GM18507 (cell line): Measurements from ENCODE around the gene TMEM229B.
A peak's percentile ranks its signal among the peaks of the same experiment; 100 is the strongest.

Experiments used
- DNase-seq: peaks from one replicate; pipeline ENCODE4 v3.0.0; 2011; ENCODE audit warnings: low read depth; ENCODE audit not compliant: insufficient read length; ENCODE audit errors: extremely low spot score
- FAIRE-seq: peaks from 2 replicates; lab custom pipeline; 2011; peaks lifted over from hg19 to GRCh38; lab: Jason Lieb, UNC

TMEM229B gene

DNA sequence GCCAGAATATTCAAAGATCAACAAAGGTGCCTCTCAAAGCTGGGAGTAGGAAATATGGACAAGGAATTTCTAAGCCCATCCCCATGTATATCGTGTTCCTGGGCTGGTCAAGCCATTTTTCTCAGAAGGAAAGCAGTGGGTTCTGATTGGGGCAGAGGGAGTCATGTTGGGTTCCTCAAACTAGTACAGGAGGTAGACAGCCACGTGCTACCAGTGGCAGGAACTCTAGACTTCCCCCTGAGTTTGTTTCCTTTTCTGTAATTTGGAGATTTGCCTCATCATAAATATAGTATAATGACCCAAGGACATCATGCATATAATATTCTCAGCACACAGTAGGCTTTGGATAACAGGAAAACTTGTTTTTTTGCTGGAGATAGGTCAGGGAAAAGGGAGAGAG, 28.2 kb upstream of the TMEM229B start:
- peak; percentile 24 for FAIRE-seq
- no peak for DNase-seq

DNA sequence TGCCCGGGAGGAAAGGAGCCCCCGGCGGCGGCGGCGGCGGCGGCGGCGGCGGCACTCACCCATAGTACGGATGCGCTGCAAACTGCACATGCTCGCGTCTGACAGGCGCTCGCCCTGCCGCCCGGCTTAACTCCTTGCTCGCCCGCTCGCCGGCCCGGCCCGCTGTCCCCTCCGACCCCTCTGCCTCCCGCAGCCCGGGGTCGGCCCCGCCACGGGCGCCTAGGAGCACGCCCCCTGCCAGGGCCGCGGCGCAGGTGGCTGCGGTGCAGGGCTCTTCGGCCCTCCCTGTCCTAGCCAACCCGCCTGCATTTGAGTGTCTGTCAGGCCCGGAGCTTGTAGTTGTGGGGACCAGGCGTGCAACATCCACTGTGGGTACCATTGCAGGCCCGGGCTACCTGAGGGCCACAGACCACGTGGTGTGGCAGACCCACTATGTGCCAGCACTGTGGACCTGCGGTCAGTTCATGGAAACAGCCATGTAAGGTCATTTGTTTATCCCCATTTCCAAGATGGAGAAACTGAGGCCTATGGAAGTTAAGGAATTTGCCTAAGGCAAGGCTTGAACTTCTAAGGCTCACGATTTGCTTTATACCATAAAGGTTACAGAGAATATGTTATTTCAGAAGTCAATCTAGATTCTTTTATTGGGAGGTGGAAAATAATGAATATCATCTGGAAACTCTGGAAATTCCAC, 27.0 kb upstream of the TMEM229B start:
- no peak for FAIRE-seq
- no peak for DNase-seq

DNA sequence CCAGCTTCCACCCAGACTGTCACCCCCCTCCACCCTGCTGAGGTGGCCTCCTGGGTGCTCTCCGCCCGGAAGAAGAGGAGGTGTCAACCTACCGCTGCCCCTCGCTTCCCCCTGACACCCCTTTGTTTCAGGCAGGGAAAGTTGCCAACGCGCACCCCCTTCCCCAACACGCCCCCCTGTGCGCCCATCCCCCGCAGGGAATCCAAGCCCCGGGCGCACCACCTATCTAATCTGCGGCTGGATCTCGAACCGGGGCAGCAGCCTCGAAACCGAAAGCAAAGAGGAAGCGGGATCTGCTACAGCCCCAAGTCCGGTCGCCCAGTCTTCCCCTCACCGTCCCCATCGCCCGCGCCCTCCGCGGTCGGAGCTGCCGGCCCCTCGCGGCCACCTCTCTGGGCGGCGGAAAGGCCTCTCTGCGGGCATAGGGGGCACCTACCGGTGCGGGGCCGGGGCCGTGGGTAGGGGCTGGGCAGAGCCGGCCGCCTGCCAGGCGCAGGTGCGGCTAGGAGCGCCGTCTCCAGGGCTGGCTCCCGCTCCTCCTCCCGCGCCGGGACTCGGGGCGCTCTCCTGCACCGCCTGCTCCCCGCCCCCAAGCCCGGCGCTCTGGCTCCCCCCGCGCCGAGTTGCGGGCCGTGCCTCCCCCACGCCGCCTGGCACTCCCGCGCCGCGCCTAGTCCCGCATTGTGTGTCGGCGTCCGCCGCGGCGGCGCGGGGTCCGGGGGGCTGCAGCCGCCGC, 26.3 kb upstream of the TMEM229B start:
- FAIRE-seq (peak; percentile 69), DNase-seq (no peak)

DNA sequence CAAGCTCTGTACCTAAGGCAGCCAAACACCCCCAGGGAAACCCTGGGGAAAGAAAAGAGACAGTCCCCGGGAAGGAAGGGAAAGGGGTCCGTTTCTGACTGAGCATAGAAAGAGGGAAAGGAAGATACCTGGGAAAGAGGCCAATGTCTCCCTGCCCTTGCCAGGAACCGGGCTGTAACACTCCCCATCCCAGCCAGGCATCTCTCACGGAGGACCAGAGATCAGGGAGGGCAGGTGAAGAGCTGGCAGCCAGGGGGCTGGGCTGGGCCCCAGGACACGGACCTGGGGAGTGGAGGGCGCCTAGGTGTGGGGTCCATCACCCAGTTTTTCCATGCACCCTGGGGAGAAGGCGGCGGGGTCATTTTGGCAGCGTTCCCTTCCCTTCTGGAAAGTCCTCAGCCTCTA, 25.7 kb upstream of the TMEM229B start:
- DNase-seq, result no peak

DNA sequence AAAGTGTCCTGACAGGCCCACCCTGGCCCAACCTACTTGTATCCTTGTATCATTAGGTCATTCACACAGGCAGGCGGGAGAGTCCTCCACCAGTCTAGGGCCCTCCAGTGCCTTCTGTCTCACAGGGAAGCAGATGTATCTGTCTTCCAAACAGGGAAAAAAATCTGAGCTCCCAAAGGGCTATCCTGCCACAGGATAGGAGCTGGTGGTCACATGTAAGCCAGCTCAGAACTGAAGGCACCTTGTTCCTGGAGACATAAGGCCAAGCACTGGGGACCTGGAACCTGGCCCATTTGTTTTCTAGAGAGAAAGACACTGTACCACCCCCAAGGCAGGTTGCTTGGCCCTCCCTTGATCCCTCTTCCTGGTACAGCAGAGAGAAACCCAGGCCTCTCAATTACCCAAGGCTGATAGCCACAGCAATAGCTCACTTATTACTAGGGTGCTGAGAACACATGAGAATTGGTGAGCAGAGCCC, 25.1 kb upstream of the TMEM229B start:
- FAIRE-seq (peak; percentile 35), DNase-seq (no peak)

More for the DNA sequence above, 25.7 kb upstream of the TMEM229B start:
- no peak for FAIRE-seq

DNA sequence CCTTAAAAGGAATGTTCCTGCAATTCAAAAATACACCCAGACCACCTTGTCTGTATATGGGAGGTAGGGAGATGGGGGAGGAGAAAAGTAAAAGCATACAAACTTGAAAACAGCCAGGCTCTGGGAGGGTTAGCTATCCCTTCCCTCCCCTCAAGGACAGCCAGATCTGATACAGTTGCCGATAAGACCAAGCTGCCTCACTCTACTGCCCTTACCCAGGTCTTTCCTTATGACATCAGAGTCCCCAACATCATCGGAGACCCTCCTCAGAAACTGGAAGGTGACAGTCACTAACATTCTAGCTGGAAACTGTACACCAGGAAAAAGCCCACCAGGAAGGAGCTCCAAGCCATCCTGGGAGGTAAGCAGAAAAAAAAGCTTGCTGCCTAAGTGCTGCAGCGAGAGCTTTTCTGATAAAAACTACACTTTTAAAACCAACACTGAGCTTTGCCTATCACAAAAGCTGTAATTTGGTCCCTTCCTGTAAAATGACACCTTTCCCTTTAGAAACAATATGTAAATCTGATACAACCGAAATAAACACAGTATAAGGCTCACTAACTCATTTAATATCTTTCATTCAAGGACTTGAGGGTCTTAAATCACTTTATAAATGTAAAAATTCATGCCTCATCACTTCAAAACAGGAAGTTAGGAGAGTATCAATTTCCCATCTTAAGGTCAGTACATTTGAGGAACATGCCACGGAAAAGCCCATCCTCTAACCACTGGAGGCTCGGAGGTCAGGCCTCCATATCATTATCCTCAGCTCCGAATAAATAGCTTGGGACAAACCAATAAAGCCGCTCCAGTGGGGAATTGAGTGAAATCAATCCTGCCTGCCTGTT, 24.2 kb upstream of the TMEM229B start:
- no peak for DNase-seq
- FAIRE-seq, result peak; percentile 38

DNA sequence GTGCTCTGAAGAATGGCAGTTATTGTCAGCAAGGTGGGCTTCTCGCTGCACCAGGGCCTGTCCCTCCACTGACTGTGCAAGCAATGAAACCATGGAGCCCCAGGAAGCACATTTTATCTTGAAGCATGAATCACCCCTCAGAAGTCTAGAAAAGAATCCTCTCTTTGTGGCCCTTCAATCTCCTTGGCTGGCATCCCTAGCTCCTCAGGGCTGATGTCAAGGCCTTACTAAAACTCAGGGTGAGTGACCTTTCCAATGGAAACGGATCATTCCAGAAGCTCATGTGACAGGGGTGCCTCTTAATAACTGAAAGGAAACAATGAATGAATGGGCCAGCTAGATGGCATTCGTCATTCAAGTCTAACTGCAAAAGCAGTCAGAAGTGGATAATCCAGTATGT, 22.3 kb upstream of the TMEM229B start:
- DNase-seq, result no peak
- FAIRE-seq, result no peak

DNA sequence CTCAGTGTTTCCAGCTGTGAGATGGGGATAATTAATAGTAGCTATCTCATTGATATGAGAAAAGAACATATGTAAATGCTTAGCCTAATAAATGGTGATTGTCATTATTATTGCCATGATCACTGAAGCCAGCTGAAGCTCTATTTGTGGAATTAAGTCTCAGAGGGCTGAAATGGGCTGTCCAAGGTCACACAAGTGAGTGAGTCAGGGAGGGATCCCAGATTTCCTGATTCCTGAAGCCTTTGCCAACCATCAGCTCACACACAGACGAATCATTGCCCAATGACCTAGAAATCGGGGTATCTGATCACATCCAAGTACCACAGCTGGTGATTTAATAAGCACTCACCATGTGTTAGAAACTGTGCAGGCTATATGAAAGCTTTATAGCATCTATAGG, 21.6 kb upstream of the TMEM229B start:
- FAIRE-seq (no peak), DNase-seq (no peak)

DNA sequence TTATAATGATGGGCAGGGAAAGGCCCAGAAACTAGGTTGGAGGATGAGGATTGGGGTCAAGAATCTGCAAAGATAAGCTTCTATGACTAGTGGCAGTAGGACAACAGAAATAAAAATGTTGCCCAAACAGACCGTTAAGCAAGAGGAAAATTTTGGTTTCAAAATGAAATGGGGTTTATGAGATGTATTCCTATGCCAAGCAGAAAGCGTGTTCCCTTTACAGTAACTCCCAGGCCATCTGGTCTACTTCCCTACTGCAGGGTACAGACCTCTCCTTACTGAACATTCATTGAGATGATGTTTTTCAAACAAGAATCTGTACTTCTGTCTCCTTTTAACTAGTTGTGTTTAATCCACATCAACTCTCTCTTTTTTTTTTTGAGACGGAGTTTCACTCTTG, 20.4 kb upstream of the TMEM229B start:
- no peak for DNase-seq
- FAIRE-seq, result no peak

DNA sequence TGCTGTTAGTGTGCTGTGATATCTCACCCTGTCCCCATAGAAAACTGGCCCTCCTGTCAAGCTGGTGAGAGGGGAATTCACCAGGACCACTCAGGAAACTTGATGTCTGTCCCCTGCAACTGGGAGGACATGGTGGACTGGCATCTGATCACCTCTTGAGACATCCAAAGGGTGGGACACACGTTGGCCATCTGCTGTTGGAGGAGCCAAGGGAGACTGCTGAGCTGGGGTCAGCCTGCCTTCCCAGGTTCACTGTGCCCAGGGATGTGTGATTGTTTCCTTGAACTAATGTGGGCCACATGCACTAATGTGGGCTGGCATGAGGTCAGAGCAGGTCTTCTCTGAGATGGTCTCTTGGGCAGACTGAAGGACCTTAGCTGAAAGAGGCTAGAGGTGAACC, 16.7 kb upstream of the TMEM229B start:
- FAIRE-seq (no peak), DNase-seq (no peak)

DNA sequence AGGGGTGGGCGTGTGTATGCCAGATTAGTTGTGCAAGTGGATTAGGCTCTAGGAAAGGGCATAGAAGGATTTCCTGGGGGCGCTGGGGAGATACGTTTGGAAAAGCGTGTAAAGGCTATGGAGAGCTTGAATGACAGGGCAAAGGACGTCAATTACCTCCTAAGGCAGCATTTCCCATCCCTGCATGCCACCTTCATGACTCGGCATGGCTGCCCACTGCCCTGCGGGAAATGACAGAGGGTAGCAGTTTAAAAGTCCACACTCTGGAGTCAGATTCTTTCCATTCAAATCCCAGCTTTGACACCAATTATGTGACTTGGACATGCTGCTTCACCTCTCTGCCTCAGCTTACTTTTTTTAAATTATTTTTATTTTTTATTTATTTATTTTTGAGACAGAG, 14.8 kb upstream of the TMEM229B start:
- FAIRE-seq (no peak), DNase-seq (no peak)

DNA sequence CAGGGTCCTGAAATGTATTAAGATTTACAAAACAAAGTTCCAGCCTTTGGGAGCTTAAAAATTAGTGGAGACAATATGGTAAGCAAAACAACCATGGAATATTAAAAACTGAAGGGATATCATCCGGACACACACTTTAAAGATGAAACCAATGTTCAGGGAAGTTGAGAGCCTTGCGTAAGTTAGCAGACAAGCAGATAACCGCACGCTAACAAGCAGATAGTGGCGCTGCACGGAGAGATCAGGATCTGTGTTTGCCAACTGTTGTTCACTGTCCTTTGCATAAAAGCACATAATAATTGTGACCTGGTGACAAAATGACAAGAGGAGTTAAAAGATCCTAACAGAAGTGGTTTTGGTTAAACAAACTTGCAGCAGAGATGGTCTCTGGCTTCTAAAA, 14.3 kb upstream of the TMEM229B start:
- DNase-seq, result no peak
- no peak for FAIRE-seq

DNA sequence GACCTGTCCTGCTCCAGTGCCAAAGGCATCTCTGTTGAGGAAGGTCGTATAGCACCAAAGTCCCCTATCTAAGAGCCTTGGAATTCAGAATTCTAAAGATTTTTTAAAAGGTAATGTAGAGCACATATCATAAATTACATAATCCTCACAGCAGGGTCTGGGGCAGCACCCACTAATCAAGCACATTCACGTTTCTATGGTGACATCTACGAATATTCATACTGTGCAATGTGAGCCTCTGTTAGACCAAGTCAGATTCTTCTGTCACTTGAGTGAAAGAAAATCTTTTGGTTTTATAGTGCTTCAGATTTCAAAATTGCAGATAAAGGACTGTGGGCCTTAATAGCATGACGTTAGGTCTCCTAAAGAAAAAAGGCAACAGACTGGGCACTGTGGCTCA, 13.1 kb upstream of the TMEM229B start:
- no peak for DNase-seq
- FAIRE-seq, result no peak

DNA sequence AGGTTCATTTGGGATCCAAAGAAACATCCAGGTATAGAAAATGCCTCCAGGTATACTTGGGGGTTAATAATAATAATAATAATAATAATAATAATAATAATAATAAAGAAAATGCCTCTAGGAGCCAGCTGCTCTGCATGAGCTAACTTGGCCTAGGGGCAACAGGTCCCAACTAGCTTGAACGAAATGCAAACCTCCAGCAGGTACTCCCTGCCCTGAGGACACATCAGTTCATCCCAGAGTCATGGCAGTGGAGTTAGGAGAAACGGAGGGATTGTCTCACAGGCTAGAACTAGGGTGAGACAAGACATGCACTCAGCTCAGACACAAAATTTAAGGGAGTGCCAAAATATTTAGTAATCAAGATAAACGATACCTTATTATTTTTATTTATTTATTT, 12.5 kb upstream of the TMEM229B start:
- FAIRE-seq (no peak), DNase-seq (no peak)

DNA sequence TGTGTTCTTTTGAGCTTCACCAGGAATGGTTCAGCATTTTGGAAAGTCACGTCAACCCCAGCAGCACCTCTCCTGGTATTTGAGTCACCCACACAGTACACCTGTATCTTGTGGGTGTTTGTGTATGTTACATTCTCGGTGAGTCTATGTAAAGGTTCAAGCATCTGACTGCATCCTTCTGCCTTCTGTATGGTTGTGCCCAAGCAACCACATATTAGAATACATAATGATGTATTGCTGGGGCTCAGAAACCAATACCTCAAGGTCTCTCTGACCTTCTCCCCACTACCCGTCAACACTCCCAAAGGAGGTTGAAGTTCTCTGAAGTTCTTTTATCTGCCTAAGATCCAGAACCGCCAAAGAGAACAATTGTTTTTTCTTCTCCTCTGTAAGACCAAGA, 9.2 kb upstream of the TMEM229B start:
- FAIRE-seq (no peak), DNase-seq (no peak)

DNA sequence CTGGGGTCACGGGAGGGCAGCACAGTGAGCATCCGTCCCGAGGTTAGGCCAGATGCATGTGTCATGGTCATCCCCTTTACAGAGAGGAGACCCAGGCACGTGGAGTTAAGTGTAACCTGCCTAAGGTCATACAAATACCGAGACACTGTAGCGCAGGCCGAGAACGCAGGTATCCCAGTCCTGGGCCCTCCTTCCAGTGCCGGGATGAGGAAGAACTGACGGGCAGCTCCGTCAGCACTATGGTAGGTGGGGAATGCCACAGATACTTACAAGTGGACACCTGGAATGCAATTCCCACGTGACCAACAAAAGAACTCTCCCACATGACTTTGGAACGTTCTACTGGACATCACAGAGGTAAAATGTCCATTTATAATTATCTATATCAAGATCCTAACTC, 8.7 kb upstream of the TMEM229B start:
- no peak for FAIRE-seq
- no peak for DNase-seq

DNA sequence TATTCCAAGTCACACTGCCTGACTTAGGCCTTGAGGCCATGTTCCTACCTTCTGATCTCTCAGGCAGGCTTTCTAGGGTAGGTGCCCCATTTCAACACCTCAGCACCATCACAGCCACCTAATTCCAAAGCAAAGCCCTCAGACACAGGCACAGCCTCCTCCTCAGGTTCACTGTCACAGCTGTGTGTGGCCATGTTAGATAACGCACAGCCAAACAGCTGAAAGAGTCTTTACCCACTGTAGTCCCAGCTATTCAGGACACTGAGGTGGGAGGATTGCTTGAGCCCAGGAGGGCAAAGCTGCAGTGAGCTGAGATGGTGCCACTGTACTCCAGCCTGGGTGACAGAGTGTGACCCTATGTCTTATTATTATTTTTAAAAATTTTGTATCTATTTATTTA, 7.3 kb upstream of the TMEM229B start:
- FAIRE-seq (no peak), DNase-seq (no peak)

DNA sequence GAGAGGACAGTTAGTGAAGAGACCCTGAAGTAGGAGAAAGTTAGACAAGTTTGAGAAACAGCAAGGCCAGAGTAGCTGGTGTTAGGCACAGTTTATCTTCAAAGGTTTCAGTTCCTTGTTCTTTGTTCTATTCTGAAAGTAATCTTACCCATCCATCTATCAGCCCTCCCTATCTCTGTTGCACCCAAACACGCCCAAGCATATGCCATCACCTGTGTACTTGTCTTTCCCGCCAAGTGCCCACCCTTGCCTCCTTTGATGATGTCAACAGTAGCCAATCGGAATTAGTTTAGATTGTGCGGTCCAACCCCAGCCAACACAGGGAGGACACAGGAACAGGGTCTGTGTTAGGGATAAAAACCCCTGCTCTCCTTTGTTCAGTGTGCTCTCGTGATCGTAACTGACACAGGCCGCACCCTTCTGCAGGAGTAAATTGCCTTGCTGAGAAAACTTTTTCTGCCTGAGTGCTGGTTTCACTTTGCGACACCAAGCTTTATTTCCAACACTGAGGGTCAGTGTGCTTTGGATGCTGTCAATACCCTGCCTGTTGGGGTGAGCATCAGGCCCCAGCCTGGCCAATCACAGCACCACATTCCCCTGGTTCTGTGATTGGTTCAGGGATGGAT, 4.7 kb upstream of the TMEM229B start:
- peak; percentile 85 for FAIRE-seq
- DNase-seq, result peak; percentile 32

DNA sequence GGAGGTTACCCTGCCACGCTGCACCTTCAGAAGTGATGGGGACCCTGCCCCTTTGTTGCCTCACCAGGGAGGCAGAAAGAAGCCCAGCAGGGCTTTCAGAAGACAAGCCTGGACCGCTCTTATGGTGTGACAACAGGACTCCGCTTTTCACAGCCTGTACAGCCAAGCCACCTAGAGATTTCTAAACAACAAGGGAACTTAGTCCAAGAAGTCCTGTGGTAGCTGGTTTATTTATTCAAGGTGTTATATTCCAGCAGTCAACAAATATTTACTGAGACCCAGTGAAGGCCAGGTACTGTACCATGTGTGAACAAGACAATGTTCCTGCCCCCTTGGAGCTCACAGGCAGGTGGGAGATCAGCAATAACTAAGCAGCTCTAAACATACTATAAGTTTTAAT, 4.0 kb upstream of the TMEM229B start:
- FAIRE-seq, result no peak

More for the DNA sequence above, 4.0 kb upstream of the TMEM229B start:
- DNase-seq, result no peak
